Limb (tissue), 2 donors: ENCODE data around the gene JMJD4.

ENCODE experiments used
- DNase-seq, 2 donors: peaks; one replicate each; pipeline ENCODE4 v3.0.0-alpha.2; 2016; ENCODE audit errors: extremely low spot score in 2 of 2

The JMJD4 gene

GRCh38 chr1:227768640-227769039, 33.5 kb upstream of the JMJD4 start:
- DNase-seq: no peak

- DNase-seq: no peak
Observed at GRCh38 chr1:227768125-227768439, 33.0 kb upstream of the JMJD4 start.

- no peak for DNase-seq
Observed at GRCh38 chr1:227767401-227768124, 32.5 kb upstream of the JMJD4 start.

- no peak for DNase-seq
Observed at GRCh38 chr1:227766653-227767277, 31.7 kb upstream of the JMJD4 start.

GRCh38 chr1:227766015-227766634, 31.0 kb upstream of the JMJD4 start:
- no peak for DNase-seq

GRCh38 chr1:227765261-227766014, 30.3 kb upstream of the JMJD4 start:
- no peak for DNase-seq

- DNase-seq: no peak
Observed at GRCh38 chr1:227764019-227764391, 28.9 kb upstream of the JMJD4 start.

GRCh38 chr1:227763246-227764018, 28.3 kb upstream of the JMJD4 start:
- no peak for DNase-seq

GRCh38 chr1:227762231-227762911, 27.3 kb upstream of the JMJD4 start:
- peak; percentile 87 to 89 for DNase-seq

GRCh38 chr1:227761621-227762230, 26.6 kb upstream of the JMJD4 start:
- DNase-seq: no peak

- no peak for DNase-seq
Observed at GRCh38 chr1:227760377-227760776, 25.3 kb upstream of the JMJD4 start.

GRCh38 chr1:227759341-227760300, 24.5 kb upstream of the JMJD4 start:
- DNase-seq: peak; percentile 62 to 85

GRCh38 chr1:227758366-227758765, 23.3 kb upstream of the JMJD4 start:
- DNase-seq: no peak

- DNase-seq: no peak
Observed at GRCh38 chr1:227757781-227758180, 22.7 kb upstream of the JMJD4 start.

GRCh38 chr1:227756172-227756959, 21.3 kb upstream of the JMJD4 start:
- no peak for DNase-seq

- no peak for DNase-seq
Observed at GRCh38 chr1:227754958-227755357, 19.9 kb upstream of the JMJD4 start.

- no peak for DNase-seq
Observed at GRCh38 chr1:227753999-227754711, 19.1 kb upstream of the JMJD4 start.
